ENCODE data around the gene CAMTA1.

Gene CAMTA1

DNA sequence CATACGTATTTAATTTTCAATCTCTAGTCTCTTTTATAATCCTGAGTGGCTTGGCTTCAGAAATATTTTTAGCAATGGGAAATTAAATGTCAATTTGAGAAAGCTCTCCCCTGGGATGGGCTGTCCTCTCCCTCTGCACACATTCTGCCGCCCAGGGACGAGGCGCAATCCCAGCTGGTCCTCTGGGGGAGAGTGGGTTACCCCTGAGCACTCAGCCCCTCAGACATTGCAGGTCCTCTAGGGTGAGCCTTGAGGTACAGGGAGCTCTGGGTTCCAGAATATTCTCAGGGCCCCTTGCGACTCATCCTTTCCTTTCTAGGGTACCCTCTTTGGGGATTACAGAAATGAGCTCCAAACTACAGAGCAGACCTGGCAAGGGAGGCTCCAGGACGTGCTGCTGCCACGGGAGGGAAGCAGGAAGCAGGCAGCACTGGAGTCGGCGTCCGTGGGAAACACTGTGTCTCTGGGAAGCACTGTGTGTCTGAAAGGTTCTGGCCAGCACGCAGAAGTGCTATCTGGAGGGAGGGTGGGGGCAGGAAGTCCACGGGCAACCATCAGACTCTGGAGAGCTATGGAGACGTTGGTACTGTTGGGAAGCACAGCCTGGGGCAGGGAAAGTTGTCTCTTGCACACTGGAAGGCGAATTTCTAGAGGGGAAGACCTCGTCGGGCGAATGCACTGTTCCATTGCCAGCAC, 642.5 kb downstream of the CAMTA1 start:
- no peak for DNase-seq

DNA sequence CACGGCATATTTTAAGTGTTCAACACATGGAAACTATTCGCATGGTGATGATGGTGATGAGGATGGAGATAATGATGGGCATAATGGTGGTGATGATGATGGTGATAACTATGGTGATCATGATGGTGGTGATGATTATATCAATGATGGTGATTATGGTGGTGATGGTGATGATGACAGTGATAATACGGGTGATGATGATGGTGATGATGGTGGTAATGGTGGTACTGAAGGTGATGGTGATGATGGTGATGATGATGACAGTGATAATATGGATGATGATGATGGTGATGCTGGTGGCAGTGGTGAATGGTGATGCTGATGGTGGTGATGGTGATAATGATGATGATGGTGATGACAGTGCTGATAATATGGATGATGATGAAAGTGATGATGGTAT, 644.0 kb downstream of the CAMTA1 start:
- no peak for DNase-seq

DNA sequence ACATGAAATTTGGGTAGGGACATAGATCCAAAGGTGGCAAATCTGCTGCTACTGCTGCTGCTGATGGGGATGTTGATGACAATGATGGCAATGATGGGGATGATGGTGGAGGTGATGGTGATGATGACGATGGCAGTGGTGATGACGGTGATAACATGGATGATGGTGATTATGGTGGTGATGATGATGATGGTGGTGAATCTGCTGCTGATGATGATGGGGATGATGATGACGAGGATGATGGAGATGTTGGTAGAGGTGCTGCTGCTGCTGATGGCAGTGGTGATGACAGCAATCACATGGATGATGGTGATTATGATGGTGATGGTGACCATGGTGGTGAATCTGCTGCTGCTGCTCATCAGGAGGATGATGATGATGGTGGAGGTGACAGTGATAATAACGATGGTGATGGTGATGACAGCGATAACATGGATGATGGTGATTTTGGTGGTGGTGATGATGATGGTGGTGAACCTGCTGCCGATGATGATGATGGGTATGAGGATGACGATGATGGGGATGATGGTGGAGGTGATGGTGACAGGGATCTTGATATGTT, 644.9 kb downstream of the CAMTA1 start:
- no peak for DNase-seq

DNA sequence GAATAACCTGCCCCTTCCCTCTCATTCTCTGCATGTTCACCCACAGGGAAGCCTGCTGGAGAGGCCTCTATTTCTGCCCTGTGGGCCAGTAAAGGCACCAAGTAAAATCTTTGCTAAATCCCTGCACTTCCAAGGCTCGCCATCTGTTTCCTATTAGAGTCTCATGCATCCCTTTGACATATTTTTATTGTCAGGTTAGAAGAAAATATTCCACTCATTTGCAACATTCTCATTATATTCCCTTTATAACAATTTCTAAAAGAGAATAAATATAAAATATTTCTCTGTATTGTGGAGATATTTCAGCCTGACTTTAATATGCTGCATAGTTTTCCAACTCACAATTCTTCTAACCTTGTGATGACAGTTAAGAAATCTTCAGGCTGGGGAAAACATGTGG, 645.4 kb downstream of the CAMTA1 start:
- DNase-seq, result no peak

DNA sequence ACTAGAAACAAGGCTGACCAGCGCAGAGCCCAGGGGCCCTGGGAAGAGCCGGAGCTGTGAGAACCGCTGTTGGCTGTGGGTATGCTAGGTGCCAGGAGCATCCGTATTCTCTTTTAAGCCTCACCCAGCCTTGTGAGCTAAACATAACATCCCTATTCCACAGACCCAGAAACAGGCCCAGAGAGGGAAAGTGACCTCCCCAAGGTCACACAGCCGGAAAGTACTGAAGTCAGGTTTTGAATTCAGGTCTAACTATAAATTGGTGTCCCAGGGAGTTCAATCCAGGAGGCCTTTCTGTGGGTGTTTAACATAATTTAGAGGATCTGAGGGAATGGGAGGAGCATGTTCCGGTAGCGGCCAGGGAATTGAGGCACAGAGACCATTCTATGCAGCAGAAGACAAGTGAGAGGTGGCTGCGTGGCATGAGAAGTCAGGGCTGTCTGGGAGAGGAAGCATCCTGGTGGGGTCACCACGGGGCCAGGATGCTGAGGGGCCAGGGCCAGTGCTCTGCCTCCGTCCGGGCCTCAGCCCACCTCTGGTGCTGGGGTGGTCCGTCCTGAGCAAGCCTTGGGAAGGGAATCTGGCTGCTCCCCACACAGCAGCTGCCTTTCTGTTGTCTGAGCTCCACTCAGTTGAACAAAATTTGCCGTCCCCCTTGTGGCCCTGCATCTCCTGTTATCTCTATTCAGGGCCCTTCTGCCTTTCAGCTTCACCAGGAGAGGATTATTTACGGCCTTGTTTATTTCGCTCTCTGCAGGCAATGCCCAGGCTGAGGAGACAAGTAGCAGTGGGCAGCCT, 647.0 kb downstream of the CAMTA1 start:
- DNase-seq, result no peak

DNA sequence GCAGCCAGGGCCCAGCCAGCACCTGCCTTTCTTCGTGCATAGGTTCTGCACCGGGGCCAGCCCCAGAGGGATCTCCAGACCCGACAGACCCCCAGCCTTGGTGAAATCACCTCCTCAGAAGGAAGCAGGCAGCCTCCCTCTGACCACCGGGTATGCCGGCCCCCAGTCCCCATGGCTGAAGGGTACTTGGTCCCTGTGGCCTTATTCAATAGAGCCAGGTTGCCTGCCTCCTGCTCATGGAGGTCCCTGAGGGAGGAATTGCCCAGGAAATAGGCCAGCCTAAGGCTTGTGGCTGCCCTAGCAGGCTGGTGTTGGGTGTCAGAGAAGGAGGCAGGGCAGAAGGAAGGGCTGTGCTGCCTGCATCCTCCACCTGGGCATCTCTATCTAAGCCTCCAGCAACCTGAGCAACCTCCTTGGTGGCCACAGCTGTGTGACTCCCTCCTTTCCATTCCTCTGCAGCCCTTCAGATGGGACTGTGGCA, 647.7 kb downstream of the CAMTA1 start:
- DNase-seq, result no peak

DNA sequence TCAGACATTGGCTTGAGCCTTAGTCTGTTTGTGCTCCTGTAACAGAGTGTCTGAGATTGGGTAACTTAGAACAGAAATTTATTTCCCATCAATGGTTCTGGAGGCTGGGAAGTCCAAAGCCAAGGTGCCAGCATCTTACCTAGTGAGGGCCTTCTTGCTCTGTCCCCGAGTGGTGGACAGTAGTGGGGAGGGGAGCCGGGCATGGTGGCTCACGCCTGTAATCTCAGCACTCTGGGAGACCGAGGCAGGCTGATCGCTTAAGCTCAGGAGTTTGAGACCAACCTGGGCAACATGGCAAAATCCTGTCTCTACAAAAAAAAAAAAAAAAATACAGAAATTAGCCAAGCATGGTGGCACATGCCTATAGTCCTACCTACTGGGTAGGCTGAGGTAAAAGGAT, 649.3 kb downstream of the CAMTA1 start:
- no peak for DNase-seq

DNA sequence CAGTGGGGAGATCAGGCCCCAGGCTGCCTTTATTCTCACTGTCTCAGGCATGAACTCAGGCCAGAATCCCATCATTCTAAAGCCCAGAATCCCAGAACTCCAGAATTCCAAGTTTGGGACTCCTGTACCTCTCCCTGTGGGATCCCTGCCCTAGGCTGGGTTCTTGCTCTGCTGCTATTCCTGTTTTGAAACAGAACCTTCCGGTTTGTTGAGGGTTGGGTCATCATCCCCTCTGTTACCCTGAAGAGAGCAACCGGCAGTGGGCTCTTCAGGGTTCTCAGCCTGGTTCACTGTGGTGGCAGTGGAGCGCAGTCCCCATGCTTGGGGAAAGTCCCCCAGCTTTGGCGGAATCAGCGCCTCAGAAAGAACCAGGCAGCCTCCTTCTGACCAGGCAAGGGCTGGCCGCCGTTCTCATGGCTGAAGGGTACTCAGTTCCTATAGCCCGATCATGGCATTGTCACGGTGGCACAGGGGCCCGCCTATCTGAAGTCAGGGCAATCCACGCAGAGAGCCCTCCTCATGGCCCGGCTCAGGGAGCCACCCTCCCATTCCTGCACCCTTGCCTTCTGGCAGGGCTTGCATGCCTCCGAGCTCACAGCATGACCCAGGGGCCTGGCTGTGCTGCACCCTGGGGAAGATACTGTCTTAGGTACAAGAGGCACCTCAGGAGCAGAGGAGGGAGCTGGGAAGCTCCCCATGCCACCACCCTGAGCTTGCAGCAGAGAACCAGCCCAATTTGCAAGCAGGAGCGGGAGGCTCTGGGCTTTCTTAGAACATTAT, 650.2 kb downstream of the CAMTA1 start:
- DNase-seq, result no peak

GRCh38 chr1:7436056-7437005, 651.1 kb downstream of the CAMTA1 start:
- DNase-seq, result no peak

DNA sequence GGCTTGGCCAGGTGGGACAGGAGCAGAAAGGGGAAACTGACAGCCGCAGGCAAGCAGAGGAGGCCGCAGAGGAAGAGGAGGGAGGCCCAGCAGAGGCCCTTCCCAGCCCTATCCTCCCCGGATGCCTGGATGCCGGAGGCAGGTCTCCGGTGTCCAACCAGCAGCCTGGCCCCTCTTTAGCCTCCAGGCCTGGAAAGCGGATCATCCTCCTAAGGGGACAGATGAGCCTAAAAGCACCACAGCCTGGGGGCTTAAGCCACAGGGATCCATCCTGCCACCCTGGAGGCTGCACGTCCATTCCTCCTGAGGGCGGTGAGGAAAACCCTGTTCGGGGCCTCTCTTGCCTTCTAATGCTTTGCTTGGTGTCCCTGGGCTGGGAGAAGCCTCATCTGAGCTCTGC, 651.8 kb downstream of the CAMTA1 start:
- no peak for DNase-seq

DNA sequence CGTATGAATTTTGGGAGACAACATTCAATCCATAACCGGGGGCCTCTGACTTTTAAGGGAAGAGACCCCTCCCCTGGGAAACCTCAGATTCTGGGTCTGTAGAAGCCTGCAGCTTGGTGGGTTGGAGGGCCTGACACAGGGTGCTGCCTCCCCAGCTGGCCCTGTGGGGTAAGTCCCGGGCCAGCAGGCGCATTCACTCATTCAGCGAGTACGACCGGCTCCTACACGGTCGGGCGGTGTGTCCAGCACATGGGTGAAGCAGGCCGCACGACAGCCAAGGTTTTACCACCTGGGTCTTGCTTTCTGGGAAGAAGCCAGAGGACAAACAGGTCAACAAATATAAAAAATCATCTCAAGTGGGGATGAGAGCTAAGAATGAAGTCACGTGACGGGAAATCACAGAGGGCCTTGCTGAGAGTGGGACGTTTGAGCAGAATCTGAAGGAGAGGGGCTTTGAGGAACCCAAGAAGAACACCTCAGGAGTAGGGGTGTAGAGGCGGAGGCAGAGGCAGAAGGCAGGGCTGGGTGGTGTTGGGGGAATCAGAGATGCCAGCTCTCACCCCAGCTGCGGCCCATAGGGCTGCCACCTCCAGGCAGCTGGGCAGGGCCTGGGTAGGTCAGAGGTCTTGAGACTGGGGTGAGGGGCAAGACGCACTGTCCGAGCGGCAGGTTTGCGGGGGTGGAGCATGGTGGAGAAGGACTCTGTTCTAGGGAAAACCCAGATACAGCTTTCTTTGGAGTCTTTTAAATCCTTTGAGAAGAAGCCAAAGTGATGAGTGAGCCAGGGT, 652.5 kb downstream of the CAMTA1 start:
- no peak for DNase-seq

GRCh38 chr1:7438396-7438785, 653.1 kb downstream of the CAMTA1 start:
- no peak for DNase-seq

- no peak for DNase-seq
Measured at GRCh38 chr1:7438921-7439655, 653.8 kb downstream of the CAMTA1 start.

DNA sequence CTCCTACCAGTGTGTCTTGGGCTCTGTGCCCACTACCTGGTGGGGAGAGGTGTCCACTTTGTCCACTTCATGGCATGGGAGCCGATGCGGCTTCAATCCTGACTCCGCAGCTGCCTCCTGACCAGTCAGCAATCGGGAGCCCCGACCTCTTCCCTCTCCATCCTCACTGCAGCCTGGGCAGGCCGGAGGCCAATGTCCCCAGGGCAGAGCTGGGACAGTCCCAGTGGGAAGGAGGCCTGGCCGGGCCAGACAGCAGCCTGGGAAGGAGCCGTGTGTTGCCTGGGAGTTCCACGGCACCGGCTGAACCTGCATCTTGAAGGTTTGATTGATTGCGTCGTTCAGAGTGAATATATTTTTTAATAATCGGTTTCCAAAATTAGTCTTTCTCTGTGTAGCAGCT, 654.9 kb downstream of the CAMTA1 start:
- no peak for DNase-seq

DNA sequence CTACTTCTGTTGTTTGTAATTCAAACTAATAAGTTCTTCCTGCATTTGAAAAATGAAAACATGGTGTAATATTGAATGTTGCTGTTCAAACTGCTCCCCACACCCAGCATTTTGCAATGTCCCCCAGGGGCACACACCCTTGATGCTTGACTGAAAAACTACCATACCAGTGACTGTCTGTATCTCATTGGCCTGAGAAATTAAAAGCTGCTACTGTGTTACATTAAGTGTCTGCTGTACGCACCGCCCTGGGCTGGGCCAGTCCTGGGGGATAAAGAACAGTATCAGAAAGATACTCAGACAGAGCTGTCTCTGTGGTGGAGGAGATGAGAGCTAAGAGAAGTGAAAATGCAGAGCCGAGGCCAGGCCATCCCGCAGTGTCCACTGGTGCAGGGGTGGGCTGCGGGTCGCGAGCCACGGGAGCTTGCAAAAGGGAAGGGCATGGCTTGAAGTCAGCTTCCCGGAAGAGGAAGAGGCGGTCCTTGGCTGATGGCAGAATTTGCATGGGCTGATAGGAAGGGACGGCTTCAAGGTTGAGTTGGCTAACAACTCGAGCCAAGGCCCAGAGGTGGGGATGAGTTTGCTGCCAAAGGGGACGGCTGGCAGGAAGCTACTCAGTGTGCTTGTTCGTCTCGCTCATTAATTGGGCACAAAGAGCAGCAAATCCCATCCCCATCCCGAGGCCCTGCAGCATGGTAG, 656.0 kb downstream of the CAMTA1 start:
- no peak for DNase-seq

GRCh38 chr1:7442036-7442435, 656.8 kb downstream of the CAMTA1 start:
- no peak for DNase-seq

DNA sequence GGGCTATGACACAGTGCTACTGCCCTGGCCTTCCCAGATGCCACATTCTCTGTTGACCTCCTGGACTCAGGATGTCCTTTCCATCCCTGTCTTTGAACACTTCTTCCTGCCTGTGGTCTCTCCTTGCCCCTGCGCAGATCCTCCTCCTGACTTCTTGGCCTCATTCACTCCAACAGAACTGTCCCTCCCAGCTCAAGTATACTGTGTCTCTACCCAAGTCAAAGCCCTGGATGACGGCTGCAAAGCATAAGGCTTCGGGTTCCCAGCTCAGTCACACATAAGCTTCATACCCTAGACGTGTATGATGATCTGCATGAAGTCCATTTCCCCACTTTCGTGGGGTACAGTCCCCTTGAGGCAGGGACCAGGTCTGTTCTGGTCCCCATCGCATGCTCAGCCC, 657.7 kb downstream of the CAMTA1 start:
- no peak for DNase-seq

- no peak for DNase-seq
Measured at GRCh38 chr1:7444363-7444762, 659.1 kb downstream of the CAMTA1 start.

GRCh38 chr1:7447093-7447492, 661.8 kb downstream of the CAMTA1 start:
- DNase-seq, result no peak

- DNase-seq, result no peak
Measured at GRCh38 chr1:7447736-7448135, 662.5 kb downstream of the CAMTA1 start.
